HG02678 (cell line): ENCODE data around the gene STX7.

Source experiments
- ATAC-seq: cut with Tn5 transposase; IDR thresholded peaks from one replicate; pipeline ENCODE4 v1.9.1; 2021; ENCODE audit warnings: mild to moderate bottlenecking, moderate library complexity; ENCODE audit not compliant: unreplicated experiment

STX7 gene

GRCh38 chr6:132506869-132507808 is 5.8 kb downstream of the STX7 start:
- ATAC-seq = no peak

DNA sequence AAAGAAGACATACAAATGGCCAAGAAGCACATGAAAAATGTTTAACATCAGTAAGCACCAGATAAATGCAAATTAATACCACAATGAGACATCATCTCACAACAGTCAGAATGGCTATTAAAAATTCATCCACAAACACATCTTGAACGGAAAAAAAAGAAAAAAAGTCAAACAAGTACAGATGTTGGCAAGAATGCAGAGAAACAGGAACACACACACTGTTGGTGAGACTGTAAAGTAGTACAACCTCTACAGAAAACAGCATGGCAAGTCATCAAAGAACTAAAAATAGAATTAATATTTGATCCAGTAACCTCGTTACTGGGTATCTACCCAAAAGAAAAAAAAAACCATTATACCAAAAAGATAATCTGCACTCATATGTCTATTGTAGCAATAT is 6.5 kb downstream of the STX7 start:
- no peak for ATAC-seq

- no peak for ATAC-seq
Observed at GRCh38 chr6:132505158-132505557, 7.8 kb downstream of the STX7 start.

- no peak for ATAC-seq
Observed at GRCh38 chr6:132504757-132505156, 8.2 kb downstream of the STX7 start.

- ATAC-seq = no peak
Observed at GRCh38 chr6:132499757-132500156, 13.2 kb downstream of the STX7 start.

DNA sequence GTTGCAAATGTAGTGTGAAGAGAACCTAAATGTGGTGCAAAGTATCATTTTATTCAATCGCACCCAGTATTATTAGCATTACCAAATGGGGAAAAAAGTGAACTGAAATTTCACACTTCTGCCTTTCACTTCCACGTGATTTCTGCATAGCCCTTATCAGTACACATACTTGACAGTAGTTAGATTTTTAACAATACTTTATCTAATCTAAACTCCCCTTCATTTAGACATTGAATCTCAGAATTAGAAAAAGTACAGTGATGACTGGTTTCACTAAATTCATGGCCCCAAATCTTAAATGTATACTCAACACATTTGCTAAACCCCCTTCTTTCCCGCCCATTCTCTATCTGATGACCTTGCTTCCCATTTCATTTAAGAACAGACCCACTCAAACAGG is 14.3 kb downstream of the STX7 start:
- ATAC-seq = peak; percentile 58

GRCh38 chr6:132496519-132497180 is 16.3 kb downstream of the STX7 start:
- no peak for ATAC-seq

DNA sequence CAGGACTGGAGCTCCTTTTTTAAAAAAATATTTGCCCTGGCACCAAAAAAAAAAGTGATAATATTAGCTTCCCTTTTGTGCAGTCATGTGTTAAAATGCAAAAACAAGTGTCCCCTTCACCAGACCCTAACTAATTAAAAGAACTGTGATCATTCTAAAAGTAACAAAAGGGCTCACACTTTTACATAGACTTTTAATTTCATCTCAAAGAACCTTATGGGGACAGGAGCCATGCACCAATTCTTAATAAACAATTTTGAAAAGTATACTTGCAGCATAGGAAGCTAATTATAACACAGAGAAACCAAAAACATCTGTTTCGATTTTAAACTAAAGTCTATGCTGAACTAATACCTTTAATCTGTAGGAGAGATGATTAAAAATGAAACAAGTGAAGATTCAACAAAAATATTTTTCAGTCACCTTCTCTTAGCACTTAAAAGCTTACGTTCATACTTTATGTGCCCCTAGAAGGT is 17.3 kb downstream of the STX7 start:
- ATAC-seq = peak; percentile 54

DNA sequence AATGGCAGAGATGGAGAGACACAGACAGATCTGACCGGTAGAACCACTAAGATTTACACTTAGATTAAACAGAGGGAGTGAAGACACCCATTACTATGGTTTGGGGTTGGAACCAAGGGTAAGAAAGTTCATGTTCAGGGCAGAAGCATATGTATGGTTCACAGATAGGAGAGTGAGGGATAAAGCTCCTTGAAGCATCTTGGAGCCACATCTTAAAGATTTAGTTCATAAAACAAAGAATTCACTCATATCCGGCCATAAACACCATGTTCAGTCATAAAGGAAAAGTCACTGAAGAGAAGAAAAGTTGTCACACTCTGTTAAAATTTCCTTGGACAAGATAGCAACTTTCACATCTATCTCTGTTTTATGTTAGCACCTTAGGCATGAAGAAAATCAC is 18.0 kb downstream of the STX7 start:
- peak; percentile 26 for ATAC-seq

- ATAC-seq = no peak
Observed at GRCh38 chr6:132491881-132492280, 21.0 kb downstream of the STX7 start.

- no peak for ATAC-seq
Observed at GRCh38 chr6:132491303-132491702, 21.6 kb downstream of the STX7 start.

GRCh38 chr6:132490478-132491204 is 22.3 kb downstream of the STX7 start:
- peak; percentile 53 for ATAC-seq

- ATAC-seq = peak; percentile 48
Observed at GRCh38 chr6:132490024-132490423, 22.9 kb downstream of the STX7 start.

DNA sequence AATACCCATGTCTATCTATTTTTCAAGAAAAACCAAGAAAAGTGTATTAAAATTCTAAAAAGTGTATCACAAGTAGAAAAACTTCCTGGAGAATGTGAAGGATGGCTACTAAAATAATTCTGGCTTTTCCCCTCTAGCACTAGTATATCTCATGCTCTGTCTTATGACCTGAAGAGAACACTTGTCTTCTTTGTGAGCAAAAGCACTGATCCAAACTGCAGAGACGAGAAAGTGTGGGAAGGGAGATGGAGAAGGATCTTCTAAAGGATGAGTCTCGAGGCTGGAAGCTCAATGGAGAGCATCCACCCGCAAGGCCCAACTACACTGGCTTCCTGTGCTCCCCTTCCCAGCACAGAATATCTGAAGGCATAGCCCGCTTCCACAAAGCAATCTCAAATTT is 23.5 kb downstream of the STX7 start:
- no peak for ATAC-seq

DNA sequence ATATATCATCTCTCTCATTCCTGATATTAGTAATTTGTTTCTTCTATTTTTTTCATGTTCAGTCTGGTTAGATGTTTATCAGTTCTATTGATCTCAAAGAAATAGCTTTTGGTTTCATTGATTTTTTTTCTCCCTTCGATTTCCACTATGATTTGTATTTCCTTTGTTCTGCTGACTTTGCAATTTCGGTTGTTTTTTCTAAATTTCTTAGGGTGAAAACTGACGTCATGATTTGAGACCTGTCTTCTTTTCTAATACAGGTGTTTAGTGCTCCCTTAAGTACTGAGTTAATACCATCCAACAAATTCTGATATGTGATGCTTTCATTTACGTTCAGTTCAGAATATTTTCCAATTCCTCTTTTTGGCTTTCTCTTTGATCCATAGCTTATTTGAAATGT is 25.2 kb downstream of the STX7 start:
- ATAC-seq = no peak

- ATAC-seq = no peak
Observed at GRCh38 chr6:132484680-132485018, 28.3 kb downstream of the STX7 start.

DNA sequence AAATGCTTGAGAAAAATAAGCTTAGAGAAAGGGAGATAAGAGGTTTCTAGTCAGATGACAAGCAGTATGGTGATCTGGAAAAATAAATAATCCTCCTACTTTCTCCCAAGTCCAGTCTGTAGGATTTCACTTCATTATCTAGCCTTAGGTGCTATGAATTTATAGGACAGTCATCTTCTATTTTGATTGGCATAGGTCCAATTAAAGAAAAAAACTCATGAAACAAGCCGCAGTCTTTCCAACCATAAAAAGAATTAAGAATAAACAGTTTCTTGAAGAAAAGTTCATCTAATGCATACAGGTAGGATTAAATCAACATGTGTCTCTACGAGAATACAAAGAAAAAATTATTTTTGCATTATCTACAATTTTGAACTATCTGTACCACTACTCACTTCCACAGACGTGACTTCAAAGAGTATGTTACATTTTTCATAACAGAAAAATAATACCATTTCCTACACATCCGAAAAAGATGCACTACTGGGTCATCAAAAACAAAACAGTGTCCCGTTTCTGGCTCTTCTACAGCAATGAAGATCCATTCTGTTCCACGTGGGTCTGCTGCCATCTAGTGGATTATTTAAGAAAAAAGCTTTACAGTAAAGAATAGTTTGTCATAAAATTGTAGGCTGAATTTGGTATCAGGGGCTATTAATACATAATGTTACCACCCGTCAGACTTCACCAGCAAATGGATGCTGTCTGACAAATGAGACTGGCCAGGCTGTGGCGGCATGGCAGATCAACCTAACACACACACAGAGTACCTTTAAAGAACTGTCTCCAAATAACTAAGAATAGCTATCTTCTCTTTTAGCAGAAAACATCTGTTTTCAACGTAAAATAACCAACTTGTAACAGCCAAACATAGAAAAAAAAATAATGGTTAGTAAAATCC is 28.9 kb downstream of the STX7 start:
- peak; percentile 66 for ATAC-seq

- ATAC-seq = no peak
Observed at GRCh38 chr6:132482581-132482980, 30.3 kb downstream of the STX7 start.

GRCh38 chr6:132481189-132481588 is 31.7 kb downstream of the STX7 start:
- peak; percentile 33 for ATAC-seq

GRCh38 chr6:132479131-132479530 is 33.8 kb downstream of the STX7 start:
- ATAC-seq = no peak
